Gastroesophageal sphincter (tissue), 4 donors: ENCODE data around the gene GAB4. TPM values are rescaled to one million over a fixed set of nuclear protein-coding genes. Genes with fewer than 3 reads are reported as not detected.

ENCODE experiments used
- ATAC-seq: fragments of 150-250 bp; one replicate; pipeline ENCODE4 v1.9.1; 2016; ENCODE audit warnings: mild to moderate bottlenecking, moderate library complexity
- H3K27ac ChIP-seq, 4 donors: fragments of 200-600 bp; sonication (generic) in 3 of 4; 1 replicate in 3 of 4; 2 replicates in 1 of 4; pipeline ENCODE4 v1.5.1; 2016 to 2019
- H3K27me3 ChIP-seq: fragments of 200-600 bp; sonication (generic); one replicate; pipeline ENCODE4 v1.5.1; 2019
- H3K36me3 ChIP-seq, 2 donors: fragments of 200-600 bp; sonication (generic); one replicate each; pipeline ENCODE4 v1.5.1; 2019; ENCODE audit warnings: control low read depth in 1 of 2
- H3K4me1 ChIP-seq, 3 donors: fragments of 200-600 bp; sonication (generic); 1 replicate in 2 of 3; 2 replicates in 1 of 3; pipeline ENCODE4 v1.5.1; 2016 to 2019; ENCODE audit warnings: control low read depth in 2 of 3
- H3K4me3 ChIP-seq, 2 donors: fragments of 200-600 bp; sonication (generic); one replicate each; pipeline ENCODE4 v1.5.1; 2019; ENCODE audit warnings: mild to moderate bottlenecking in 1 of 2, moderate library complexity in 1 of 2
- H3K9me3 ChIP-seq, 3 donors: fragments of 200-600 bp; sonication (generic); one replicate each; pipeline ENCODE4 v1.5.1; 2017 to 2019; ENCODE audit warnings: control low read depth in 2 of 3
- EP300 ChIP-seq: sonication (generic); formaldehyde crosslinking; IDR thresholded peaks from one replicate; pipeline ENCODE4 v1.6.1; 2017; ENCODE audit warnings: antibody characterized with exemption, mild to moderate bottlenecking
- POLR2A ChIP-seq, 2 donors: fragments of 450-650 bp; IDR thresholded peaks; one replicate each; pipeline ENCODE4 v1.6.1; 2017; ENCODE audit warnings: antibody characterized with exemption in 2 of 2, mild to moderate bottlenecking in 2 of 2, moderate library complexity in 1 of 2
- POLR2AphosphoS5 ChIP-seq: sonication (generic); formaldehyde crosslinking; IDR thresholded peaks from one replicate; pipeline ENCODE4 v1.6.1; 2017; ENCODE audit warnings: antibody characterized with exemption
- WGBS, 2 donors: methylation state at CpG; one replicate each; pipeline ENCODE4 v1.1.5; 2018; ENCODE audit warnings: low coverage in 1 of 2; 5-methylcytosine and 5-hydroxymethylcytosine counted together
- total RNA-seq, 4 donors: library from RNA; depleted of rRNA; stranded (reverse); fragments of >200 nt; gene quantifications; one replicate each; pipeline ENCODE4 v1.1.0, GENCODE V29; 2016
- TF ChIP-seq, protein P1 (sequence below), 4 experiments: fragments of 200-600 bp in 2 of 4; fragments of 450-650 bp in 2 of 4; sonication (generic) in 1 of 4; IDR thresholded peaks; one replicate each; pipeline ENCODE4 v1.5.1; 2017 to 2019; ENCODE audit warnings: antibody characterized with exemption in 4 of 4, mild to moderate bottlenecking in 2 of 4, moderate library complexity in 2 of 4

Gene GAB4
- total RNA-seq, 4 donors from 2014 or later: not detected

DNA sequence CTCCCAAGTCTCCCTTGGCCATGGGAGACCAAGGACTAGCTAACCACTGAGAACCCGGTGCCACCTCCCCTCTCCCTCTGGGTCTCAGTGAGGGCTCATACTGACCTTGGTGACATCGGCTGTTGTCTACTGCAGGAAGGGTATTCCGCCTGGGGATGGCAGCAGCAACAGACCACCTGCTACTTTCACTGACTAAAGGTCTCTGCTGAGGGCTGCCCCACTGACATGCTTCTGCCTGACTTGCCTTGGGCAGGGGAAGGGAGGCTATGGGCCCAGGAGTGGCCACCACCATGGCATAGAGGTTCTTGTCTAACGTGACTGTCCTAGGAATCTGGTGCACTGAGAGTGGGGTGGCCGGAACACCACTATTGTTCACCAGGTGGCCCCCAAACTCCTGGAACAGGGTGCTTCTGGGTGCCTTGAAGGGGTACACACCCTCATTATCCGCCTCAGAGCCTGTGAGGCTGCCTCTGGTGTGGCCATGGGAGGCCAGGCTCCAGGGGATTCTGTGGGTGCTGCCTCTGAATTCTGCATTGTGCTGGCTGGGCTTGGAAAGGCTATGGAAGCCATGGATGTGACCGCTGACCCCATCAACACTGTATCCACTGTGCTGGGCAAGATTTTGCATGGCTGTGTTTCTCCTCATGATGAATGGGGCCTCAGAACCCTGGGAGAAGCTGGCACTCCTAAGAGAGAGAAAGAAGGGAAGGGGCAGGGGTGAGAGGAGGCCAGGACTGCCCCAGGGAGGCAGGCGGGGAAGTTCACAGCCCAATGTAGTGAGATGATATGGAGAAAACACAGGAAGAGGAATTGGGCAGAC, 38.3 kb downstream of the GAB4 start:
- Histone ChIP-seq H3K27ac (no peak overlapping the region), H3K9me3 (no peaks in the 10 kb centered on the region), H3K36me3 (no peaks in the 10 kb centered on the region), H3K4me1 (no peaks in the 10 kb centered on the region), H3K4me3 (no peak overlapping the region), H3K27me3 (peaks cover 24% of the 10 kb centered on the region)
- 58 to 100% methylated on average over 1 to 2 of the region's 8 CpGs for WGBS, 2 donors
- TF ChIP-seq, protein P1, sequence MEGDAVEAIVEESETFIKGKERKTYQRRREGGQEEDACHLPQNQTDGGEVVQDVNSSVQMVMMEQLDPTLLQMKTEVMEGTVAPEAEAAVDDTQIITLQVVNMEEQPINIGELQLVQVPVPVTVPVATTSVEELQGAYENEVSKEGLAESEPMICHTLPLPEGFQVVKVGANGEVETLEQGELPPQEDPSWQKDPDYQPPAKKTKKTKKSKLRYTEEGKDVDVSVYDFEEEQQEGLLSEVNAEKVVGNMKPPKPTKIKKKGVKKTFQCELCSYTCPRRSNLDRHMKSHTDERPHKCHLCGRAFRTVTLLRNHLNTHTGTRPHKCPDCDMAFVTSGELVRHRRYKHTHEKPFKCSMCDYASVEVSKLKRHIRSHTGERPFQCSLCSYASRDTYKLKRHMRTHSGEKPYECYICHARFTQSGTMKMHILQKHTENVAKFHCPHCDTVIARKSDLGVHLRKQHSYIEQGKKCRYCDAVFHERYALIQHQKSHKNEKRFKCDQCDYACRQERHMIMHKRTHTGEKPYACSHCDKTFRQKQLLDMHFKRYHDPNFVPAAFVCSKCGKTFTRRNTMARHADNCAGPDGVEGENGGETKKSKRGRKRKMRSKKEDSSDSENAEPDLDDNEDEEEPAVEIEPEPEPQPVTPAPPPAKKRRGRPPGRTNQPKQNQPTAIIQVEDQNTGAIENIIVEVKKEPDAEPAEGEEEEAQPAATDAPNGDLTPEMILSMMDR (IDR thresholded peaks at IDR 0.05): no peak
- TF ChIP-seq EP300 (no peak), POLR2AphosphoS5 (no peak), POLR2A (IDR thresholded peaks at IDR 0.05) (no peak)
- no peak for ATAC-seq

DNA sequence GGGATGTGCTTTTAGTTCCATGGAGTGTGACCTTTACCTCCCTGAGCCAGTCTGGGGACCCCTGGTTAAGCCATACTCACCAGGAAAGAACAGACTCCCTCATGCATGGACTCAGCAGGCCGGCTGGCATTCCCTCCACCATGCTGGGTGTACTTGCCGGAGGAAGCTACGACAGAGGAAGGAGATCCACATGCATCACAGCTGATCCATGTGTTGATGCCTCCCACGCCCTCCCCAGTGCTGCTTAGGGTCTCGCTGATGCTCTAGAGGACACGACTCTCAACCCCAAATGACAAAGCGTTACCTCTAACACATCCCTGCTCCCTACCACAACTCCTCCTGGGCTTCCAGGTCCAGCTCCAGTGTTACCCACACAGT, 39.8 kb downstream of the GAB4 start:
- ATAC-seq: no peak
- no peaks in the 10 kb centered on the region for H3K36me3 ChIP-seq
- no peak overlapping the region for H3K4me3 ChIP-seq
- H3K27me3 ChIP-seq: peaks cover 10% of the 10 kb centered on the region
- H3K9me3 ChIP-seq: no peaks in the 10 kb centered on the region
- no peak overlapping the region for H3K27ac ChIP-seq
- WGBS, 2 donors: 76 to 87% methylated on average over 3 to 4 of the region's 7 CpGs
- TF ChIP-seq POLR2A (IDR thresholded peaks at IDR 0.05): no peak
- no peak for TF ChIP-seq EP300
- TF ChIP-seq, protein P1 (IDR thresholded peaks at IDR 0.05): no peak
- no peak for TF ChIP-seq POLR2AphosphoS5
- H3K4me1 ChIP-seq: no peaks in the 10 kb centered on the region

DNA sequence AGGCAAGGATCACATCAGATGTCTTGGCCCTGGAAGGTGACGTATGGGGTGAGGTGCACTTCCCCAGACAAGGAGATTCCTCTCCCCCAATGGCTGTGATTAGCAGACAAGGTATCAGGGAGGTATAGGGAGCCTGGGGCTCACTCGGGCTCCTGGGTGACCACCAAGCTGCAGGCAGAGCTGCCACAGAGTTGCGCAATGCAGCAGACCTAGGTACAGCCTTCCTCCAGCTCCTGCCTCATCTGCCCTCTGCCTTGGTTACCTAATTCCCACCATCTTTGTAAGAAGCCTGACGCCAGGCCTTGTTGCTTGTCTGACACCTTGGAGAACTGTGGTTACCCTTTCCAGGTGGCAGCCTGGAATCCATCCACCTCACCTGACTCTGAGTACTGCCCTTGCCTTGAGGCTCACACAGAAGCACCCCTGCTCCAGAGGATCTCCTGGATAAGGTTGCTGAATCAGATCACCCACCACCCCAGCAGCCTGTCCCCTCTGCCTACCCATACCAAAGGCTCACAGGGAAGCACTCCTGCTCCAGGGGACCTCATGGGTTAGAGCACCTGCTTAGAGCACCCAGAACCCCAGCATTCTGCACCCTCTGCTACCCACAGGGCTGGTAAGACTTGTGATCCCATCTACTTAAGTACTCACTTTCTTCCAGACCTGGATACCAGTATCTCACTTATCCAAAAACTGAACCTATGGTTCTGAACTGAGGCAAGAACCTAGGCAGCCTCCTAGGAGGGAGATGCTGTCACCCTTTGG, 40.4 kb downstream of the GAB4 start:
- no peaks in the 10 kb centered on the region for H3K9me3 ChIP-seq
- TF ChIP-seq, protein P1 (IDR thresholded peaks at IDR 0.05): no peak
- TF ChIP-seq POLR2A (IDR thresholded peaks at IDR 0.05) (no peak), EP300 (no peak), POLR2AphosphoS5 (no peak)
- WGBS, 2 donors: no CpG with 5 or more reads among the region's 4 CpGs

DNA sequence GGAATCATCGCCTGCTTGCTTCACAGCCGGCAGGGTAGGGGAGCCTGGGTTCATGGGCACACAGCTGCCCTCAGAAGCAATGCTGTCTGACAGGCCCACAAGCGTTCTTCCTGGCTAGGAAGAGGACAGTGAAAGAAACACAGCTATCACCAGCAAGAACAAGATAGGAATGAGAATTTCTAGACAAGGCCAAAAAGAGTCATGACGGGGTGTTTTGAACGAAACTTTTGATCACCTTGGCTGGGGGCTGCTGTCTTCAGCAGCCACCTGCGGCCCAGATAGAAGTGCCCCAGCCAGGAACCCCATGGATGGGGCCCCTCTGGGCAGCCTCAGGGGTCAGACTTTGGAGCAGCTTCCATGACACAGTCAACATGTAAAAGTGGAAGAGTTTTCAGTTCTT, 41.8 kb downstream of the GAB4 start:
- Histone ChIP-seq H3K27ac (no peak overlapping the region), H3K4me1 (no peaks in the 10 kb centered on the region), H3K9me3 (no peaks in the 10 kb centered on the region), H3K4me3 (no peak overlapping the region), H3K27me3 (no peaks in the 10 kb centered on the region), H3K36me3 (no peaks in the 10 kb centered on the region)
- WGBS, 2 donors: 52 to 60% methylated on average over 3 to 4 of the region's 6 CpGs
- TF ChIP-seq, protein P1 (IDR thresholded peaks at IDR 0.05): no peak
- TF ChIP-seq EP300: no peak
- no peak for TF ChIP-seq POLR2A (IDR thresholded peaks at IDR 0.05)
- no peak for TF ChIP-seq POLR2AphosphoS5
- no peak for ATAC-seq

More for the DNA sequence above, 40.4 kb downstream of the GAB4 start:
- H3K36me3 ChIP-seq: no peaks in the 10 kb centered on the region
- H3K27me3 ChIP-seq: peaks cover 10% of the 10 kb centered on the region
- no peaks in the 10 kb centered on the region for H3K4me1 ChIP-seq
- no peak overlapping the region for H3K4me3 ChIP-seq
- no peak overlapping the region for H3K27ac ChIP-seq
- no peak for ATAC-seq
